Type B pancreatic cell (in vitro differentiated cells): ENCODE results near the gene RNU6-8. TPM values are rescaled to one million over a fixed set of nuclear protein-coding genes. Genes with fewer than 3 reads are reported as not detected.

Source experiments
- DNase-seq: peaks from one replicate; pipeline ENCODE4 v3.0.0; 2021; ENCODE audit warnings: mixed read lengths; ENCODE audit not compliant: unreplicated experiment; ENCODE audit errors: extremely low spot score
- H3K27ac Mint-ChIP-seq: 2 replicates; pipeline ENCODE4 v1.8.0; 2021; ENCODE audit warnings: mild to moderate bottlenecking, mixed read lengths
- H3K27me3 Mint-ChIP-seq: 2 replicates; pipeline ENCODE4 v1.8.0; 2021; ENCODE audit warnings: mixed read lengths
- H3K36me3 Mint-ChIP-seq: 2 replicates; pipeline ENCODE4 v1.8.0; 2021; ENCODE audit warnings: mixed read lengths
- H3K4me1 Mint-ChIP-seq: one replicate; pipeline ENCODE4 v1.8.0; 2021; ENCODE audit warnings: mixed read lengths; ENCODE audit not compliant: unreplicated experiment
- H3K4me3 Mint-ChIP-seq: 2 replicates; pipeline ENCODE4 v1.8.0; 2021; ENCODE audit warnings: mild to moderate bottlenecking, mixed read lengths
- H3K9me3 Mint-ChIP-seq: 2 replicates; pipeline ENCODE4 v1.8.0; 2021; ENCODE audit warnings: mixed read lengths
- CTCF ChIP-seq: fragments of 200-600 bp; sonication (generic); conservative IDR thresholded peaks from 2 replicates; pipeline ENCODE4 v1.5.0; 2021; ENCODE audit warnings: antibody characterized with exemption, mild to moderate bottlenecking
- total RNA-seq: library from RNA; stranded (reverse); gene quantifications from 2 replicates; pipeline ENCODE4 v1.2.1, GENCODE V29; 2021; ENCODE audit warnings: low replicate concordance

Gene RNU6-8
- total RNA-seq, 1 donor from 2014 or later: not detected

DNA sequence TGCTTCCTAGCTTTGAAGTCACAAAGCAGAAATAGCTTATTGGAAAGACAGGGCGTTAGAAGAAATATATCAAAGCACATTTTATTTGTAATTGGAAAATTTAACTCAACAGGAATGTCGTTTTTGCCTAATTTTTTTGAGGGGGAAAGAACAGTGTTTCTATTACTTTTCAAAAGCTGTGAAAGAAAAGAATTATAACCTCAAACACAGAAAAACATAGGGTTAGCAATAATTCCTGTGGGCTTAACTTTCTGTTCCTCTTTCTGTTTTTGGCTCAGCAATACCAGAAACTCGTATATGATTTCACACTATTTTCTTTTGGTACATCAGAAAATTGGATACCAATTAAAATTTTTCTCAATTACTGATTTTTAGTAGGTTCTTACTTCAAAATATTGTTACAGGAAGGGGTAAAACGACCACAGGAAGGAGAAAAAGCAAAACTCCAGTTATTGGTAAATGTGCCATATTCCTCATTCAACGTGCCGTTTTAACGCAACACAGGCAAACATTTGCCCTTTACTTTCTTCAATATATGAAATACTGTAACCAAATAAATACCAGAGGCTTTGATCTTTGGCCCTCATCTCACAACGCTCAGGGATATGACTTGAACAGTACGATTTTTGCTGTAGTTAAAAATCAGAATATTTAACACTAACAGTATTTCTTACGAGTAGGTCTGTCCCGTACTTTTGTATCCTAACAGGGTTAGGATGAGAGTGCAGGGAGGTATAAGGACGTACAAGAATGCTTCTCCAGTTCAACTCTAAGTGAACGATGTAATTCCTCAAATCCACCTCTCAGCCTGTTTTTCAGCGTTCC lies 2.5 kb downstream of the RNU6-8 start:
- peaks cover 3% of the 10 kb centered on the region for H3K4me1 Mint-ChIP-seq
- TF ChIP-seq CTCF: no peak
- no peaks in the 10 kb centered on the region for H3K9me3 Mint-ChIP-seq
- H3K36me3 Mint-ChIP-seq: no peaks in the 10 kb centered on the region
- no peak for DNase-seq
- H3K4me3 Mint-ChIP-seq: peak overlapping the region; percentile 94
- peaks cover 3% of the 10 kb centered on the region for H3K27me3 Mint-ChIP-seq
- peak overlapping the region; percentile 99 for H3K27ac Mint-ChIP-seq

DNA sequence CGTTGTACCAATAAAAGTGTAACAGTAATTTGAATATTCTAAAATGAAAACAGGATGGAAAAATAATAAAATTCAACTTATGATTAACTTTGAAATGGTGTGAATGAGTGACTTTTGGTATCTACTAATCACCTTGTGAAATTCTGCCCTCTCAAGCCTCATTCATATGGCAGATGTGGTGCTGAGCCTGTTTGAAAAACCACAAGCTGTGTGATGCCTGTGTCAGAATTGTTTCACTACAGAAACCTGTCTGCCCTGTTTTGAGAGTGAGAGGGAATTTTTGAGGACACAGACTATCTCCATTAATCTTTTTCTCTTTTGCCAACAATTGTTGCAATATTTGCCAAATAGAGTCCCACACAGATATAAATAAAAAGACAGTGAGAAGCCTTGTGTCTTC lies 5.2 kb downstream of the RNU6-8 start:
- no peak for TF ChIP-seq CTCF
- no peaks in the 10 kb centered on the region for H3K27me3 Mint-ChIP-seq
- no peak for DNase-seq
- peak overlapping the region; percentile 34 for H3K27ac Mint-ChIP-seq
- no peaks in the 10 kb centered on the region for H3K9me3 Mint-ChIP-seq
- no peaks in the 10 kb centered on the region for H3K36me3 Mint-ChIP-seq
- no peak overlapping the region for H3K4me3 Mint-ChIP-seq
- H3K4me1 Mint-ChIP-seq: peaks cover 3% of the 10 kb centered on the region

GRCh38 chr14:32195636-32196035 lies 7.4 kb downstream of the RNU6-8 start:
- Mint-ChIP-seq H3K4me3 (no peak overlapping the region), H3K36me3 (no peaks in the 10 kb centered on the region), H3K27me3 (no peaks in the 10 kb centered on the region), H3K4me1 (no peaks in the 10 kb centered on the region), H3K9me3 (no peaks in the 10 kb centered on the region), H3K27ac (no peak overlapping the region)
- TF ChIP-seq CTCF: no peak
- DNase-seq: no peak

DNA sequence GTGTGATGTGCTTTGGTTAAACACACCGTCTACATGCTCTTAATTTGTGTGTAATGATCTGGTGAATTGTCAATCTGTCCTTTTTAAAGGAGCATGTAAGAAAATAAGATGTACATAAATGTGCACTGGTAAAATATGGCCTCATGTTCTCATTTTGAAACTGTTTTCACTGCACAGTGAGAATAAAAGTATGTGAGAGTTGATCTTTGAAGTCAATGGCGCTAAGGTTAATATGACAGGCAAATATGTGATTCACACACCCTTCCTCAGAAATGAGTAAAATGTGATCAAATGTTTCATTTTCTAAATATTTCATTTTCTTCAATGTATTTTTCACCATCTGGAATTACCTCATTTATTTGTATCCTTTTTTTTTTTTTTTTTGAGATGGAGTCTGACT lies 9.5 kb downstream of the RNU6-8 start:
- TF ChIP-seq CTCF: no peak
- no peaks in the 10 kb centered on the region for H3K9me3 Mint-ChIP-seq
- no peaks in the 10 kb centered on the region for H3K36me3 Mint-ChIP-seq
- DNase-seq: no peak
- H3K4me1 Mint-ChIP-seq: no peaks in the 10 kb centered on the region
- no peak overlapping the region for H3K27ac Mint-ChIP-seq
- H3K4me3 Mint-ChIP-seq: no peak overlapping the region
- H3K27me3 Mint-ChIP-seq: no peaks in the 10 kb centered on the region

DNA sequence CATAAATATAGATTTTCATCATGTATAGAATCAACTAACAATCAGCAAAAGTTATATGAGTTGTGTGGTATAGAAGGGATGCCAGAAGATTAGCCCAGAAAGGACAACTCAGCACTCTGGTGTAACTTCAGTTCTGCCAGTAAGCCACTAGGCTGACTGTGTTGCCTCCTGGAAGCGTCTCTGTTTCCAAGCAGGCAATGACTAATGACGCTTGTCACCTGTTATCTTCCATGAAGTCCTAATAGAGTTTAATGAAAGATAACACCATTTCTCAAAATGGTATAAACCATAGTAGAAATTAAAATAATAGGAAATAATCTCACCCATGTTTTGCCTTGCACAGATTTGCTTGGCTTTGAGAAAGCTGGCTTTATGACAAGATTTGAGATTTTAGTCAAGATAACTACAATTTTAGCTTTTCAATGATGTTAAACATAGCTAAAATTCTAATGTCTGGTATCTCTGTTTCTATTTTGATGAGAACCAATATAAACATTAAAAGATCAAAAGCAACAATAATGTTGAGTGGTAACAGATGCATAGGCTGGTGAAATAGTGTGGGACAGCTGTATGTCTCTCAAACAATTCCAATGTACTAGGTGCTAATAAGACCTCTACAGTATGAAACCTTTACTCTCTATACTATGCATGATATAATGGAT lies 10.2 kb downstream of the RNU6-8 start:
- TF ChIP-seq CTCF: no peak
- no peaks in the 10 kb centered on the region for H3K4me1 Mint-ChIP-seq
- no peak overlapping the region for H3K27ac Mint-ChIP-seq
- no peaks in the 10 kb centered on the region for H3K36me3 Mint-ChIP-seq
- H3K27me3 Mint-ChIP-seq: no peaks in the 10 kb centered on the region
- no peak for DNase-seq
- no peak overlapping the region for H3K4me3 Mint-ChIP-seq
- H3K9me3 Mint-ChIP-seq: no peaks in the 10 kb centered on the region
